A673 (cell line): Measurements from ENCODE around the gene GPHN.

ENCODE experiments used
- EZH2 ChIP-seq: fragments of 200-600 bp; sonication (generic); IDR thresholded peaks from 2 replicates; pipeline ENCODE4 v1.6.1; 2017; ENCODE audit warnings: borderline replicate concordance, low read depth, mild to moderate bottlenecking, mixed read lengths, antibody characterized with exemption, low read length; ENCODE audit not compliant: poor library complexity, severe bottlenecking
- TF ChIP-seq, protein P1 (sequence below): fragments of 300-800, 200-600 bp; sonication (generic); conservative IDR thresholded peaks from 2 replicates; pipeline ENCODE4 v1.5.1; 2017; ENCODE audit warnings: low read depth, mild to moderate bottlenecking, antibody characterized with exemption, low read length, moderate library complexity, mixed read lengths

DNA sequence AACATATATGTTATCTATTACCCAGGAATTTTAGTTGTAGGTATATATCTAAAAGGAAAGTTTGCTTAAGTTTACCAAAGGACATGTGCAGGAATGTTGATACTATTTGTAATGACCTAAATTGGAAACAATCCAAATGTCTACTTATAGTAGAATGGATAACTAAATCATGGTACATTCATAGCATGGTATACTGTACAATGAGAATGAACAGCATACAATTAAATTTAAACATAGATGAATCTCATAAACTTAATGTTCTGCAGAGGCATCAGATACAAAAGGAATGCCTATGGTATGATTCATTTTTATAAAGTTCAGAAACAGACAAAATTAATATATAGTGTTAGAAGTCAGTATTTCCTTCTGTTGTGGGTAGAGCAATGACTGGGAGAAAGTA is 135.4 kb downstream of the GPHN start:
- TF ChIP-seq, protein P1, sequence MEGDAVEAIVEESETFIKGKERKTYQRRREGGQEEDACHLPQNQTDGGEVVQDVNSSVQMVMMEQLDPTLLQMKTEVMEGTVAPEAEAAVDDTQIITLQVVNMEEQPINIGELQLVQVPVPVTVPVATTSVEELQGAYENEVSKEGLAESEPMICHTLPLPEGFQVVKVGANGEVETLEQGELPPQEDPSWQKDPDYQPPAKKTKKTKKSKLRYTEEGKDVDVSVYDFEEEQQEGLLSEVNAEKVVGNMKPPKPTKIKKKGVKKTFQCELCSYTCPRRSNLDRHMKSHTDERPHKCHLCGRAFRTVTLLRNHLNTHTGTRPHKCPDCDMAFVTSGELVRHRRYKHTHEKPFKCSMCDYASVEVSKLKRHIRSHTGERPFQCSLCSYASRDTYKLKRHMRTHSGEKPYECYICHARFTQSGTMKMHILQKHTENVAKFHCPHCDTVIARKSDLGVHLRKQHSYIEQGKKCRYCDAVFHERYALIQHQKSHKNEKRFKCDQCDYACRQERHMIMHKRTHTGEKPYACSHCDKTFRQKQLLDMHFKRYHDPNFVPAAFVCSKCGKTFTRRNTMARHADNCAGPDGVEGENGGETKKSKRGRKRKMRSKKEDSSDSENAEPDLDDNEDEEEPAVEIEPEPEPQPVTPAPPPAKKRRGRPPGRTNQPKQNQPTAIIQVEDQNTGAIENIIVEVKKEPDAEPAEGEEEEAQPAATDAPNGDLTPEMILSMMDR: no peak
- no peak for TF ChIP-seq EZH2
